Adipocyte (in vitro differentiated cells): ENCODE measurements around the gene MAPK10.
"Not testable (repeated sequence)": the region's sequence is repeated elsewhere in the genome, so short reads cannot be mapped to it uniquely, and the experiment has no call there.

Experiments used
- DNase-seq: peaks from one replicate; pipeline ENCODE4 v3.0.0-alpha.2; 2015; ENCODE audit warnings: low read depth
- H3K27me3 ChIP-seq: replicated peaks from 2 replicates; pipeline ENCODE4 v1.7.0; 2013; ENCODE audit warnings: mild to moderate bottlenecking, low read length, moderate library complexity; ENCODE audit not compliant: control insufficient read depth, insufficient read depth
- H3K36me3 ChIP-seq: 2 replicates; pipeline ENCODE4 v1.7.0; 2013; ENCODE audit warnings: low read length, mild to moderate bottlenecking, moderate library complexity; ENCODE audit not compliant: control insufficient read depth, insufficient read depth, severe bottlenecking
- H3K4me1 ChIP-seq: 2 replicates; pipeline ENCODE4 v1.7.0; 2013; ENCODE audit warnings: mild to moderate bottlenecking, low read length, moderate library complexity; ENCODE audit not compliant: control insufficient read depth, insufficient read depth
- H3K4me3 ChIP-seq: 2 replicates; pipeline ENCODE4 v1.7.0; 2013; ENCODE audit warnings: mild to moderate bottlenecking, low read length, moderate library complexity
- H3K9ac ChIP-seq: 2 replicates; pipeline ENCODE4 v1.7.0; 2013; ENCODE audit warnings: mild to moderate bottlenecking, low read length, moderate library complexity
- H3K9me3 ChIP-seq: 2 replicates; pipeline ENCODE4 v1.7.0; 2013; ENCODE audit warnings: mild to moderate bottlenecking, low read length, moderate library complexity; ENCODE audit not compliant: control insufficient read depth

The MAPK10 gene

DNA sequence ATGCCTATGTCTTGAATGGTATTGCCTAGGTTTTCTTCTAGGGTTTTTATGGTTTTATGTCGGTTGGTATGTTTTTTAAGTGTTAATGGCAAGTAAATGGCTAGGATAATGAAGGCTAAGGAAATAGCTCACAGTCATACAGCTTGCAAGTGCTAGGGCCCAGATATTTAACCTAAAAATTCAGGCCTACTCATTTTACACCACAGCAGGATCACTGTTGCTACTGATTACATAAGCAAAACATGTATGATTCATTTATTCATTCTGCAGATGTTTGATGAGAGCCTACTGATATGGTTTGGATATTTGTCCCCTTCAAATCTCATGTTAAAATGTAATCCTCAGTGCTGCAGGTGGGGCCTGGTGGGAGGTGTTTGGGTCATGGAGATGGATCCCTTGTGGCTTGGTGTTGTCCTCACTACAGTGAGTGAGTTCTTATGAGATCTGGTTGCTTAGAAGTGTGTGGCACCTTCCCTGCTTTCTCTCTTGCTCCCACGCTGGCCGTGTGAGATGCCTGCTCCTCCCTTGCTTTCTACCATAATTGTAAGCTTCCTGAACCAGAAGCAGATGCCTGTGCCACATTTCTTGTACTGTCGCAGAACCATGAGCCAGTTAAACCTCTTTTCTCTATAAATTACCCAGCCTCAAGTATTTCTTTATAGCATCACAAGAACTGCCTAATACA, 175.5 kb downstream of the MAPK10 start:
- DNase-seq = peak; percentile 6
- Histone ChIP-seq H3K9ac (no peak overlapping the region), H3K9me3 (peaks cover 5% of the 10 kb centered on the region), H3K27me3 (no peaks in the 10 kb centered on the region), H3K4me1 (no peaks in the 10 kb centered on the region), H3K36me3 (no peaks in the 10 kb centered on the region), H3K4me3 (no peak overlapping the region)

GRCh38 chr4:86181585-86181984, 178.3 kb downstream of the MAPK10 start:
- peak; percentile 12 for DNase-seq
- no peaks in the 10 kb centered on the region for H3K4me1 ChIP-seq
- H3K27me3 ChIP-seq = no peaks in the 10 kb centered on the region
- peaks cover 9% of the 10 kb centered on the region for H3K9me3 ChIP-seq
- H3K9ac ChIP-seq = no peak overlapping the region
- no peaks in the 10 kb centered on the region for H3K36me3 ChIP-seq
- H3K4me3 ChIP-seq = no peak overlapping the region

DNA sequence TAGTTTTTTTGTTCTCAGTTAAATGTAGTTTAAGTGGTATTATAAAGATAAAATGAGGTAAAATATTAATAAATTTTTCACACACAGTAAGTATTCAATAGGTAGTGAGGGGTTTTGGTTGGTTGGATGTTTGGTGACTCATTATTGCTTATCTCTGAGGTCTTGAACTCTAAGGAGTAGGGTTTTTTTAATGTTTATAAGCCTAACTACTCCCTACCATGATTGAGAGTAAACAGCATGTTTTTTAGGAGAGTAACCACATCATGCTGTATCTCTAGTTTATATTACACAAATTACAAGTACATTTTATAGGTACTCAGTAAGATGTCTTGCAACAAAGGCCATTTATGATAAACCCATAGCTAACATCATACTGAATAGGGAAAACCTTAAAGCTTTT, 181.6 kb downstream of the MAPK10 start:
- no peaks in the 10 kb centered on the region for H3K36me3 ChIP-seq
- H3K4me1 ChIP-seq = no peaks in the 10 kb centered on the region
- H3K9ac ChIP-seq = no peak overlapping the region
- no peaks in the 10 kb centered on the region for H3K27me3 ChIP-seq
- DNase-seq = no peak
- no peak overlapping the region for H3K4me3 ChIP-seq
- peaks cover 9% of the 10 kb centered on the region for H3K9me3 ChIP-seq

DNA sequence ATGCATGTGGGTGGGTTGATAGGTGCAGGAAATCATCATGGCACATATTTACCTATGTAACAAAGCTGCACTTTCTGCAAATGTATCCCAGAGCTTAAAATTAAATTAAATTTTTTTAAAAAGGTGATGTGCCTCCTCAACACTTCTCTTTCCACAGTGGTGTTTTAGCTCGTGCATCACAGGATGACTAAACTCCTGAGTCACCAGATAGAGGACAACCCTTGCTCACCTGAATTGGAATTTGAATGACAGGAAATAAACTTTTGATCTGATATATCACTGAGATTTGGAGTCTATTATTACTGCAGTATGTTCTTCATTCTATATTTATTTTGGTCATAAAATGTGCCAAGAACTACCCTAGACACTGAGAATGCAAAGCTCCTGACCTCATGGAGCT, 185.3 kb downstream of the MAPK10 start:
- no peaks in the 10 kb centered on the region for H3K36me3 ChIP-seq
- no peak overlapping the region for H3K4me3 ChIP-seq
- H3K4me1 ChIP-seq = no peaks in the 10 kb centered on the region
- DNase-seq = no peak
- H3K27me3 ChIP-seq = no peaks in the 10 kb centered on the region
- H3K9me3 ChIP-seq = peaks cover 5% of the 10 kb centered on the region
- no peak overlapping the region for H3K9ac ChIP-seq

DNA sequence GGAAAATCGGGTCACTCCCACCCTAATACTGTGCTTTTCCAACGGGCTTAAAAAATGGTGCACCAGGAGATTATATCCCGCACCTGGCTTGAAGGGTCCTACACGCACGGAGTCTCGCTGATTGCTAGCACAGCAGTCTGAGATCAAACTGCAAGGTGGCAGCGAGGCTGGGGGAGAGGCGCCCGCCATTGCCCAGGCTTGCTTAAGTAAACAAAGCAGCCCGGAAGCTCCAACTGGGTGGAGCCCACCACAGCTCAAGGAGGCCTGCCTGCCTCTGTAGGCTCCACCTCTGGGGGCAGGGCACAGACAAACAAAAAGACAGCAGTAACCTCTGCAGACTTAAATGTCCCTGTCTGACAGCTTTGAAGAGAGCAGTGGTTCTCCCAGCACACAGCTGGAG, 191.5 kb downstream of the MAPK10 start:
- not testable (repeated sequence) for H3K4me1 ChIP-seq, H3K9ac ChIP-seq, H3K36me3 ChIP-seq, H3K4me3 ChIP-seq, H3K27me3 ChIP-seq, H3K9me3 ChIP-seq, DNase-seq

DNA sequence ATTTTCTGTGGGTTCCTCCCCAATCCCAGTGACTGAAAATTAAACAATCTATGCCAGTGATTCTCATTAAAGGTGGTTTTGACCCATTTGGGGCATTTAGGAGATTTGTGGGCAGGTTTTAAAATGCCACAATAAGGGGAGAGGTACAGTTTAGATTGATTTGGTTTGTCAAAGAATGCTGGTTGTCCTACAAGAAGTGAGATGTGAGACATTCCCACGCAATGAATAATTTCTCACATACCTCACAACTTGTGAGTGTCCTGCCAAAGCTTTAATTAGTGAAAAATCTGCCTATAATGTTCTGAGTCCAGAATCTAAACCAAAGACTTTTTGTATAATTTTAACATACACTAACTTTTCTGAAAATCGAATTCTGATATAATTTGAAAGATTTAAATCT, 199.4 kb downstream of the MAPK10 start:
- Histone ChIP-seq H3K4me3 (no peak overlapping the region), H3K27me3 (no peaks in the 10 kb centered on the region), H3K36me3 (no peaks in the 10 kb centered on the region), H3K9me3 (no peaks in the 10 kb centered on the region), H3K9ac (no peak overlapping the region), H3K4me1 (no peaks in the 10 kb centered on the region)
- peak; percentile 3 for DNase-seq

GRCh38 chr4:86159216-86159615, 200.6 kb downstream of the MAPK10 start:
- no peak overlapping the region for H3K4me3 ChIP-seq
- H3K36me3 ChIP-seq = no peaks in the 10 kb centered on the region
- H3K9me3 ChIP-seq = no peaks in the 10 kb centered on the region
- H3K27me3 ChIP-seq = no peaks in the 10 kb centered on the region
- no peaks in the 10 kb centered on the region for H3K4me1 ChIP-seq
- DNase-seq = no peak
- no peak overlapping the region for H3K9ac ChIP-seq

DNA sequence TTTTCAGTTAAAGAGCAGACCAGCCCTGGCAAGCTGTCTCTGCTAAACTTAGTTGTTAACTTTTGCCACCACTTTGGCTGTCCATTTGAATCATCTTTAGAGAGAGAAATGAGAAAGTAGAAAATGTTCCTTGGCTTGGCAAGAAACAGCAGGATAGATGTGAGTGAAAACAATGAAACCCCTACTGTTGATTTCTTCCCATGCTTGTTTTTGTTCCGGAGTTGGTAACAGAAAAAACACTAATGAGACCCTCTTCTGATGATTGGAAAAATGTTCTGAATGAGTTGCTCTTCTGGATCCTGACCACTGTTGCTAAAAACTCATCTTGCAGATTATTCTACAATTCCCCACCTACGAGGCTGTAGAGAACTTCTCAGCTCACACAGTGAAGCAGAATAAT, 203.3 kb downstream of the MAPK10 start:
- H3K36me3 ChIP-seq = no peaks in the 10 kb centered on the region
- no peaks in the 10 kb centered on the region for H3K9me3 ChIP-seq
- no peak overlapping the region for H3K4me3 ChIP-seq
- H3K9ac ChIP-seq = no peak overlapping the region
- no peaks in the 10 kb centered on the region for H3K27me3 ChIP-seq
- H3K4me1 ChIP-seq = no peaks in the 10 kb centered on the region
- DNase-seq = no peak

DNA sequence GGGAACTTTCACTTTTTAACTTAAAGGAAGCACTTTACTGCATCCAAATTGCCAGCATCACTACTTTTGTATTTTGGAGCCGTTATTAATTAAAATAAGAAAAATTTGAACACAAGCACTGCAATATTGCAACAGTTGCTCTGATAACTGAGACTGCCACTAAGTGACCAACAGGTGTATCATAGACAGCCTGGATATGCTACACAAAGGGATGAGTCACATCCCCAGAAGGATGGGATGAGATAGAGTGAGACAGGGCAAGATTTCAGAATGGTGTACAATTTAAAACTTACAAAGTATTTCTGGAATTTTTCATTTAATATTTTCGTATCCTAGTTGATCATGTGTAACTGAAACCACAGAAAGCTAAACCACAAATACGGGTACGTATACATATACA, 204.1 kb downstream of the MAPK10 start:
- H3K9ac ChIP-seq = no peak overlapping the region
- no peaks in the 10 kb centered on the region for H3K27me3 ChIP-seq
- H3K36me3 ChIP-seq = no peaks in the 10 kb centered on the region
- H3K4me1 ChIP-seq = no peaks in the 10 kb centered on the region
- H3K4me3 ChIP-seq = no peak overlapping the region
- no peaks in the 10 kb centered on the region for H3K9me3 ChIP-seq
- no peak for DNase-seq

DNA sequence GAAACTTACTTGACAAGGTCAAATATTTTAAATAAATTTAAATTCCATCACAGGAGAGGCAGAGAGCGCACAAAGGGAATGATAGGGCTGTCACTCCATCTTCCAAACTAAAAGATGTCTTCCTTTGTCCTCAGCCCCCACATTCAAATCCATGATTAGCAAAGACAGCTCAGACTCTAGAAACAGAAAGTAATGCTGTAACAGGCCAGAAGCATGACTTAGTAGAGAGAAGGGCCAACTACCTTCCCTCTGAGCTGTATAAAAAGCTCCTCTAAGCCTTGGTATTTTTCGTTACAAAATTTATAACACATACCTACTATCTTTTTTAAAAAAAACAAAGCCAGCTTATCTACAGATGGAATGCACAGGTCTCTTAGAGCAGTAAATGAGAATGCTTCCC, 207.4 kb downstream of the MAPK10 start:
- DNase-seq = no peak
- no peaks in the 10 kb centered on the region for H3K9me3 ChIP-seq
- H3K36me3 ChIP-seq = no peaks in the 10 kb centered on the region
- no peaks in the 10 kb centered on the region for H3K4me1 ChIP-seq
- H3K27me3 ChIP-seq = no peaks in the 10 kb centered on the region
- H3K9ac ChIP-seq = no peak overlapping the region
- no peak overlapping the region for H3K4me3 ChIP-seq

GRCh38 chr4:86151196-86151595, 208.7 kb downstream of the MAPK10 start:
- no peak overlapping the region for H3K4me3 ChIP-seq
- H3K36me3 ChIP-seq = no peaks in the 10 kb centered on the region
- no peak overlapping the region for H3K9ac ChIP-seq
- DNase-seq = no peak
- no peaks in the 10 kb centered on the region for H3K27me3 ChIP-seq
- no peaks in the 10 kb centered on the region for H3K9me3 ChIP-seq
- H3K4me1 ChIP-seq = no peaks in the 10 kb centered on the region

DNA sequence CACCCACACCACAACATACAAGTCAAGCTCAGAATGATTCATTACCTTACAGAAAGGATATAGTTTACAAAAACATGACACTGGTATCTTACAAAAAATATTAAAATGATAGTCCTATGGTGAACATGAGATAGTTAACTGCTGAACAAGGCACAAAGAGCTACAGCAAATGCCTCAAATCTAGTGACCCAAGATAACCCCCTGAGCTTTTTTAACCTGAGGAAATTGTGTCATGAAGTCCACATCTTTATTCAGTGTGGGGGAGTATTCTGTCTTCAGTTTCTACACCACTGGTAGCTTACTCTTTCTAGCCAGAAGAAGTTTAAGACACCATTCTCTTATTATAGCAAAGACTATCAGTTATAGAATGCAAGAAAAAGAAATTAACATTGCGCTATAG, 218.7 kb downstream of the MAPK10 start:
- no peaks in the 10 kb centered on the region for H3K4me1 ChIP-seq
- H3K4me3 ChIP-seq = no peak overlapping the region
- H3K27me3 ChIP-seq = no peaks in the 10 kb centered on the region
- no peaks in the 10 kb centered on the region for H3K9me3 ChIP-seq
- H3K9ac ChIP-seq = no peak overlapping the region
- no peak for DNase-seq
- no peaks in the 10 kb centered on the region for H3K36me3 ChIP-seq
